Activated CD4-positive, alpha-beta T cell treated with anti-CD3 and anti-CD28 coated beads for 48 hours (primary cell): ENCODE data around the gene UBE2D3.
A peak's percentile ranks its signal among the peaks of the same experiment; 100 is the strongest.
"Not testable (repeated sequence)": the region's sequence is repeated elsewhere in the genome, so short reads cannot be mapped to it uniquely, and the experiment has no call there.

Experiments
- DNase-seq: peaks from one replicate; pipeline ENCODE4 v3.0.0-alpha.2; 2020

UBE2D3 gene

GRCh38 chr4:102826890-102827673, at the start of gene UBE2D3:
Gene UBE2D3 (minus strand): TSS chr4:102827551. CDS start chr4:102826508, 1,043 bp downstream.
- DNase-seq, result peak; percentile 97

- no peak for DNase-seq
These were observed 44.4 kb upstream of the UBE2D3 start for GRCh38 chr4:102871772-102872171.

GRCh38 chr4:102869569-102870197, 42.3 kb upstream of the UBE2D3 start:
- no peak for DNase-seq

- DNase-seq, result peak; percentile 94
These were observed 41.6 kb upstream of the UBE2D3 start, which contains the start of gene CISD2 for GRCh38 chr4:102868781-102869568. Gene CISD2 (plus strand): TSS chr4:102868992. CDS start chr4:102869085, 93 bp downstream.

GRCh38 chr4:102868153-102868780, 40.9 kb upstream of the UBE2D3 start:
- DNase-seq, result peak; percentile 43

GRCh38 chr4:102867278-102868152, 40.2 kb upstream of the UBE2D3 start:
- DNase-seq, result no peak

- not testable (repeated sequence) for DNase-seq
These were observed 38.0 kb upstream of the UBE2D3 start for GRCh38 chr4:102865327-102865726.

- DNase-seq, result no peak
These were observed 35.4 kb upstream of the UBE2D3 start for GRCh38 chr4:102862747-102863146.

GRCh38 chr4:102862016-102862415, 34.7 kb upstream of the UBE2D3 start:
- no peak for DNase-seq

- DNase-seq, result no peak
These were observed 33.4 kb upstream of the UBE2D3 start for GRCh38 chr4:102860611-102861324.

GRCh38 chr4:102858828-102859464, 31.6 kb upstream of the UBE2D3 start:
- no peak for DNase-seq

- no peak for DNase-seq
These were observed 23.0 kb upstream of the UBE2D3 start for GRCh38 chr4:102850370-102850769.

- DNase-seq, result no peak
These were observed 22.3 kb upstream of the UBE2D3 start for GRCh38 chr4:102849579-102850104.

- no peak for DNase-seq
These were observed 20.3 kb upstream of the UBE2D3 start for GRCh38 chr4:102847687-102848086.

GRCh38 chr4:102843938-102844337, 16.6 kb upstream of the UBE2D3 start:
- no peak for DNase-seq

GRCh38 chr4:102843273-102843672, 15.9 kb upstream of the UBE2D3 start:
- no peak for DNase-seq

GRCh38 chr4:102842367-102842766, 15.0 kb upstream of the UBE2D3 start:
- DNase-seq, result no peak

GRCh38 chr4:102836596-102836995, 9.2 kb upstream of the UBE2D3 start:
- no peak for DNase-seq

GRCh38 chr4:102832667-102833066, 5.3 kb upstream of the UBE2D3 start:
- DNase-seq, result no peak

- DNase-seq, result no peak
These were observed 4.8 kb upstream of the UBE2D3 start for GRCh38 chr4:102832105-102832504.
